Measurements from ENCODE around the gene SLAMF9. TPM values are rescaled to one million over a fixed set of nuclear protein-coding genes. Genes with fewer than 3 reads are reported as not detected.

SLAMF9 gene
- total RNA-seq, 1 donor = not detected

DNA sequence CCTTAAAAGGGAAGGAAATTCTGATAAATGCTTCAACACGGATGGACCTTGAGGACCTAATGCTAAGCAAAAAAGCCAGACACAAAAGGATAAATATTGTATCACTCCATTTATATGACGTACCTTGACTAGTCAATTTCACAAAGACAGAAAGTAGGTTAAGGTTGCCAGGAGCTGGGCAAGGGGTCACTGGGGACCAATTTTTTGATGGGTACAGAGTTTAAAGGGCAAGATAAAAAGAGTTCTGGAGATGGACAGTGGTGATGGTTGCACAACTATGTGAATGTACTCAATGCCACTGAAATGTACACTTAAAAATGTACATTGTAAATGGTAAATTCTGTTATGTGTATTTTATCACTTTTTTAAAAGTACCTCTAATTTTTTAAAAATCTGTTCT, 32.1 kb upstream of the SLAMF9 start:
- no peak for DNase-seq (ENCODE audit: low read depth)
- H3K4me3 ChIP-seq (ENCODE audit: low read depth, low read length) = no peak overlapping the region
- TF ChIP-seq, protein P1, sequence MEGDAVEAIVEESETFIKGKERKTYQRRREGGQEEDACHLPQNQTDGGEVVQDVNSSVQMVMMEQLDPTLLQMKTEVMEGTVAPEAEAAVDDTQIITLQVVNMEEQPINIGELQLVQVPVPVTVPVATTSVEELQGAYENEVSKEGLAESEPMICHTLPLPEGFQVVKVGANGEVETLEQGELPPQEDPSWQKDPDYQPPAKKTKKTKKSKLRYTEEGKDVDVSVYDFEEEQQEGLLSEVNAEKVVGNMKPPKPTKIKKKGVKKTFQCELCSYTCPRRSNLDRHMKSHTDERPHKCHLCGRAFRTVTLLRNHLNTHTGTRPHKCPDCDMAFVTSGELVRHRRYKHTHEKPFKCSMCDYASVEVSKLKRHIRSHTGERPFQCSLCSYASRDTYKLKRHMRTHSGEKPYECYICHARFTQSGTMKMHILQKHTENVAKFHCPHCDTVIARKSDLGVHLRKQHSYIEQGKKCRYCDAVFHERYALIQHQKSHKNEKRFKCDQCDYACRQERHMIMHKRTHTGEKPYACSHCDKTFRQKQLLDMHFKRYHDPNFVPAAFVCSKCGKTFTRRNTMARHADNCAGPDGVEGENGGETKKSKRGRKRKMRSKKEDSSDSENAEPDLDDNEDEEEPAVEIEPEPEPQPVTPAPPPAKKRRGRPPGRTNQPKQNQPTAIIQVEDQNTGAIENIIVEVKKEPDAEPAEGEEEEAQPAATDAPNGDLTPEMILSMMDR (IDR thresholded peaks at IDR 0.05; ENCODE audit: insufficient read depth, low read depth, low read length) = no peak

DNA sequence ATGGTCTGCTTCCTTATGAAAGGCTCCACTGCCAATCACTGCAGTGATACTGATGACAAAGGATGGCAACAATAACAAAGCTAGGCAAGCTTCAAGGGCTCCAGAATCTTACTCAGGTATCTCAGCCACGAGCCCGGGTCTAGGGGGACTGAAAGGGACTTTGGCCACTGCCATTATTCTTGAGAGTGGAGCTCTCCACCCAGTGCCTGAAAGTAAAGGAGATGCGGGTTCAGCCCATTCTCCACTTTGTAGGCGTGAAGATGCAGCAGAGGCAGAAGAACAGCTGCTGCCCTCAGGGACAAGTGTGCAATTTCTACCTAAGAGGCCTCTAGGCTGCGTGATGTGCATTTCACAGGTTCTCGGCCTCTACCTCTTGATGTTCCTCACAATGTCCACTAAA, 31.4 kb upstream of the SLAMF9 start:
- DNase-seq (ENCODE audit: low read depth) = no peak
- no peak overlapping the region for H3K4me3 ChIP-seq (ENCODE audit: low read depth, low read length)
- TF ChIP-seq, protein P1 (IDR thresholded peaks at IDR 0.05; ENCODE audit: insufficient read depth, low read depth, low read length) = no peak

DNA sequence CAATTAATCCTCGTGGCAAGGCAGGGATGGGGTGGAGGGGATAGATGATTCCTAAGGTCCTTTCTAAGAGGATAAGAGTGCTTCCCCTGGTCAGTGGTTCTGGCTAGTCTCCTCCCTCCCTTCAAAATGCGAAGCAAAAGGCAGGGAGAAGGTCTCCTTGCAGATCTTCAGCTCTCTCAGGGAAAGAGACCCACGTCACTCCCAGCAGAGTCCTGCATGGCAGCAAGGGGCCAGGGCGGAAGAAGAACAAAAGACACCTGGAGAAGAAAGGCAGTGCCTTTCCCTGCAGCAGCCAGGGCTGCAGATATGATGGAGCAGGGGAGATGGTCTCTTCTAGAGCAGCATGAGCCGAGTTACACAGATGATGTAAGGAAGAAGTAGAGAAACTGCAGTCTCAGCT, 29.6 kb upstream of the SLAMF9 start:
- no peak overlapping the region for H3K4me3 ChIP-seq (ENCODE audit: low read depth, low read length)
- no peak for DNase-seq (ENCODE audit: low read depth)
- TF ChIP-seq, protein P1 (IDR thresholded peaks at IDR 0.05; ENCODE audit: insufficient read depth, low read depth, low read length) = no peak

DNA sequence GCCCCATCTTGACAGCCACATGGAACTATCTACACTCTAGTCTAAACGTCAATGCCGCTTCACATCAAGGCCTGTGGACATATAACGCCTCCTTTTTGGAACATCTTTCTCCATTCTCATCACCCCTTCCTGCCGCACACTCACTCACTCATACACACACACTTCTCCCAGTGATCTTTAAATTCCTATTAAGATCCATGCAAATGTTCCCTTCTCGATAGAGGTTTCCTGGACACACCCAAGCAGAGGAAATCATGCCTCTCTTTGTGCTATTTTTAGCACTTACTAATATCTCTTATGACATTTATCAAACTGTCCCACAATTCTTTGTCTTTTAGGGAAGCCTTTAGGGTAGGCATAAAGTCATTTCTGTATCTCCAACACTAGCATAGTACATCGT, 28.2 kb upstream of the SLAMF9 start:
- H3K4me3 ChIP-seq (ENCODE audit: low read depth, low read length) = no peak overlapping the region
- no peak for DNase-seq (ENCODE audit: low read depth)
- TF ChIP-seq, protein P1 (IDR thresholded peaks at IDR 0.05; ENCODE audit: insufficient read depth, low read depth, low read length) = no peak

- DNase-seq (ENCODE audit: low read depth) = no peak
- TF ChIP-seq, protein P1 (IDR thresholded peaks at IDR 0.05; ENCODE audit: insufficient read depth, low read depth, low read length) = no peak
Measured at GRCh38 chr1:159981351-159982055, 27.5 kb upstream of the SLAMF9 start.

GRCh38 chr1:159980786-159981185, 26.7 kb upstream of the SLAMF9 start:
- TF ChIP-seq, protein P1 (IDR thresholded peaks at IDR 0.05; ENCODE audit: insufficient read depth, low read depth, low read length) = no peak
- no peak overlapping the region for H3K4me3 ChIP-seq (ENCODE audit: low read depth, low read length)
- no peak for DNase-seq (ENCODE audit: low read depth)

More at GRCh38 chr1:159981351-159982055, 27.5 kb upstream of the SLAMF9 start:
- H3K4me3 ChIP-seq (ENCODE audit: low read depth, low read length) = no peak overlapping the region

- TF ChIP-seq, protein P1 (IDR thresholded peaks at IDR 0.05; ENCODE audit: insufficient read depth, low read depth, low read length) = no peak
- no peak overlapping the region for H3K4me3 ChIP-seq (ENCODE audit: low read depth, low read length)
- DNase-seq (ENCODE audit: low read depth) = no peak
Measured at GRCh38 chr1:159980076-159980475, 26.0 kb upstream of the SLAMF9 start.
